Skeletal muscle satellite cell (primary cell): Measurements from ENCODE around the gene ZNF654.

ENCODE experiments used
- H3K27me3 ChIP-seq: 2 replicates; pipeline ENCODE4 v1.7.0; 2013; ENCODE audit warnings: low read length; ENCODE audit not compliant: control insufficient read depth, insufficient read depth
- H3K36me3 ChIP-seq: 2 replicates; pipeline ENCODE4 v1.7.0; 2013; ENCODE audit warnings: mild to moderate bottlenecking, control low read depth, low read length; ENCODE audit not compliant: insufficient read depth
- H3K4me1 ChIP-seq: 2 replicates; pipeline ENCODE4 v1.7.0; 2013; ENCODE audit warnings: low read length; ENCODE audit not compliant: control insufficient read depth, insufficient read depth
- H3K4me2 ChIP-seq: 2 replicates; pipeline ENCODE4 v1.7.0; 2013; ENCODE audit warnings: mild to moderate bottlenecking, low read length
- H3K4me3 ChIP-seq: 2 replicates; pipeline ENCODE4 v1.7.0; 2013; ENCODE audit warnings: low read length
- H3K9ac ChIP-seq: 2 replicates; pipeline ENCODE4 v1.7.0; 2013; ENCODE audit warnings: mild to moderate bottlenecking, low read depth, low read length, moderate library complexity
- H3K9me3 ChIP-seq: replicated peaks from 2 replicates; pipeline ENCODE4 v1.7.0; 2013; ENCODE audit warnings: mild to moderate bottlenecking, control low read depth, low read length

ZNF654 gene

DNA sequence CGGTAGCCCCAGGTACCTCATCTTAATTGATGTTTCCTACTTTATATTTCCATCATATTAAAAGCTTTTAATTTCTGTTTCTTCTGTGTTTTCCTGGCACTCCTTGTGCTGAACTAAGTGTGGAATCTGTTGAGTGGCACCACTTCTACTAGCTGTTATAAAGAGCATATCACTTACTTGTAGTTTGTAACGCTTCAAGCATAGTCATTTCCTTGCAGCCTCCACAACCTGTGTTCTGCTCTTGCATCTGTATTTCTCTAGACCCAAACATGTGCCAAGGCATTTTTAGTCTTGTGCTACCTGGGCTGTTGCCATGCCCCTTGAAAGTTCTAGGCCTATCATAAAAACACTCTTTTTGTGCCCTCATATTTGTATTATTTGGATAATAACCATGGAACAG lies 16.0 kb downstream of the ZNF654 start:
- H3K9me3 ChIP-seq = no peaks in the 10 kb centered on the region
- no peak overlapping the region for H3K4me2 ChIP-seq
- H3K9ac ChIP-seq = no peak overlapping the region
- no peaks in the 10 kb centered on the region for H3K27me3 ChIP-seq
- H3K4me1 ChIP-seq = no peaks in the 10 kb centered on the region
- no peaks in the 10 kb centered on the region for H3K36me3 ChIP-seq
- no peak overlapping the region for H3K4me3 ChIP-seq

DNA sequence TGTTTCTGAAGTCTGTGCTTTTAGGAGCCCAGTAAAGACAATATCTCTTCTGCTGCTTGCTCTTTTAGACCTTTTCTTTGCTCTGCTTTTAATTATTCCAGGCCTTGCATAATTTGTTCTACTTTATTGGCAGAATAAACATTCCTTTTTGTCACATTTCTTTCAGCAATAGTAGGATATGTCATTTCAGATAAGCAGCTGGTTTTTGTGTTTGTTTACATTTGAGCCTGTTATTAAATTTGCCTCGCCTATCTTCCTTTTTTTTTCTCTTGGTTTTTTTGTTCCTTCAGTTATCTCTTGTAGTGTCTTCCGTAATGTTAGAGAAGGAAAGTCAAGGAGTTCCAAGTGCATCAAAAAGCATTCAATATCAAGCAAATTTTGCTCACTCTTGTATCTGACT lies 16.4 kb downstream of the ZNF654 start:
- Histone ChIP-seq H3K4me3 (no peak overlapping the region), H3K4me1 (no peaks in the 10 kb centered on the region), H3K4me2 (no peak overlapping the region), H3K9ac (no peak overlapping the region), H3K36me3 (no peaks in the 10 kb centered on the region), H3K9me3 (no peaks in the 10 kb centered on the region), H3K27me3 (no peaks in the 10 kb centered on the region)

DNA sequence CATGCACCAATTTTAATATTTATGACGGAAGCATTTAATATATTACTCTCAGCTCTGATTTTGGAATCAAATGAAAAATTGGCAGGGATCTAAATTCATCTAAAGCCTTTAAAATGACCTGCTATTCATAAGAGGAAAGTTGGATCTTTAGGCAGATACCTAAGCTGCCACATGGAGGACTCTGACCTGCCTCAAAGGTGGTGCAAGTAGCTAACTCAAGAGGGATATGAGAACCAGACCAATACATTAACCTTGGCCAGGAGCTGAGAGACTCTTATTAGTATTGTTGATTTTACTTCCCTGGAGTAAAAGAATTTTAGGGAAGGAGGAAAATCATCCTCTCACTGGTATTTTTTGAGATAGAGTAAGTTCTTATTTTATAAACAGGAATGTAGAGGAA lies 17.7 kb downstream of the ZNF654 start:
- Histone ChIP-seq H3K4me2 (no peak overlapping the region), H3K4me3 (no peak overlapping the region), H3K27me3 (no peaks in the 10 kb centered on the region), H3K9me3 (no peaks in the 10 kb centered on the region), H3K4me1 (no peaks in the 10 kb centered on the region), H3K36me3 (no peaks in the 10 kb centered on the region), H3K9ac (no peak overlapping the region)

DNA sequence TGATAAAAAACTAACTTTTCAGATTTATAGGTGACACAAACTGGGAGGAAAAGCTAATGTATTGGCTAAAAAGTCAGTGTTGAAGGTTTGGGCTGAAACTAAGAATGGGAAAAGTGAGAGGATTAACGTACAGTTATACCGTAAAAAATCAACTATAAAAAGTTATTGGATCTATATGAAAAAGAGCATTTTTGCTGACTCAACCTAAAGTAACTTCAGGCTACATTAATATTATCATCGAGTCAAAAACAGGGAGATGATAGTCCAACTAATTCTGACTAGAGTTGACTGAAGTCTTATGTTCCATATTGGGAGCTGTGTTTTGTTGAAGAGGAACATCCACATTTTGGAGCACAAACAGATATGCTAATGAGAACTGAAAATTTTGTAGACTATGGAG lies 19.9 kb downstream of the ZNF654 start:
- Histone ChIP-seq H3K4me2 (no peak overlapping the region), H3K27me3 (no peaks in the 10 kb centered on the region), H3K4me1 (no peaks in the 10 kb centered on the region), H3K36me3 (no peaks in the 10 kb centered on the region), H3K9ac (no peak overlapping the region), H3K4me3 (no peak overlapping the region), H3K9me3 (no peaks in the 10 kb centered on the region)

DNA sequence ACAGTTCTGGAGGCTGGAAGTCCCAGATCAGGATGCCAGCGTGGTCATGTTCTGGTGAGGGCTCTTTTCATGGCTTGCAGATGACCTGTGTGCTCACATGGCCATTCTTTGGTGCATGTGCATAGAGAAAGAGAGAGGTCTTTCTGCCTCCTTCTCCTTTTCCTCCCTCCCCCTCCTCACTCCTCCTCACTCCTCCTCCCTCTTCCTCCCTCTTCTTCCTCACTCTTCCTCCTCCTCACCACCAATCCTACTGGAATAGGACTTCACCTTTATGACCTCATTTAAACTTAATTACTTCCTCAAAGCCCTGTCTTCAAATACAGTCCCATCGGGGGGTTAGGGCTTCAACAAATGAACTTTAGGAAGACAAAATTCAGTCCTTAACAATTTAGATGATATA lies 23.8 kb downstream of the ZNF654 start:
- Histone ChIP-seq H3K4me1 (no peaks in the 10 kb centered on the region), H3K9ac (no peak overlapping the region), H3K9me3 (no peaks in the 10 kb centered on the region), H3K4me3 (no peak overlapping the region), H3K27me3 (no peaks in the 10 kb centered on the region), H3K4me2 (no peak overlapping the region), H3K36me3 (peaks cover 7% of the 10 kb centered on the region)

DNA sequence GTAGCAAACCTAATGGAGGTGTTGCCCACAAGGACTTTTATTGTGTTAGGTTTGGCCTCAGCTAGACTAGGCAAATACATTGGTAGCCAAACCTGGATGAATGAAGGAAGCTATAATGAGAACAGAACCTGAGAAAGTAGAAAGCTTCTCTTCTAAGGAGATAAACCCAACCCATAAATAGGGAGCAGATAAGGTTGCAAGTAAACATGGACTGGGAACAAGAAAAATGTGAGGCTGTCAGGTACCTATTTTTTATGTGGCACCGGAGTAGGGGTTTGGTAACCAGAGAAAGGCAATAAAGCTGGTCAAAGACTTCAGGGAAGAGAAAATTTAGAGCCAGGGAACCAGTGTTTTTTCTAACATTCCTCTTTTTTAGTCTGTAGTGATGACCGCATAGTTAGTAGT lies 25.0 kb downstream of the ZNF654 start:
- peaks cover 7% of the 10 kb centered on the region for H3K36me3 ChIP-seq
- no peaks in the 10 kb centered on the region for H3K4me1 ChIP-seq
- no peaks in the 10 kb centered on the region for H3K9me3 ChIP-seq
- H3K9ac ChIP-seq = no peak overlapping the region
- no peak overlapping the region for H3K4me2 ChIP-seq
- no peaks in the 10 kb centered on the region for H3K27me3 ChIP-seq
- no peak overlapping the region for H3K4me3 ChIP-seq

DNA sequence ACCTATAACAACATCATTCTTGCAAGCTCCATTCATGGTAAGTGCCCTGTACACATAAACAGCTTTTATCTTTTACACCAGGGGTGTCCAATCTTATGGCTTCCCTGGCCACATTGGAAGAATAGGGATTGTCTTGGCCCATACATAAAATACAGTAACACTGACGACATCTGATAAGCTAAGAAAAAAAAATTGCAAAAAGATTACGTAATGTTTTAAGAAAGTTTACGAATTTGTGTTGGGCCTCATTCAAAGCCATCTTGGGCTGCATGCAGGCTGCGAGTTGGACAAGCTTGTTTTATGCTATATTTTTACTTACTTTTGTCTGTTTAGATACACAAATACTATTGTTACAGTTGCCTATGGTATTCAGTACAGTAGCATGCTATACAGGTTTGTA lies 31.6 kb downstream of the ZNF654 start:
- H3K4me1 ChIP-seq = no peaks in the 10 kb centered on the region

DNA sequence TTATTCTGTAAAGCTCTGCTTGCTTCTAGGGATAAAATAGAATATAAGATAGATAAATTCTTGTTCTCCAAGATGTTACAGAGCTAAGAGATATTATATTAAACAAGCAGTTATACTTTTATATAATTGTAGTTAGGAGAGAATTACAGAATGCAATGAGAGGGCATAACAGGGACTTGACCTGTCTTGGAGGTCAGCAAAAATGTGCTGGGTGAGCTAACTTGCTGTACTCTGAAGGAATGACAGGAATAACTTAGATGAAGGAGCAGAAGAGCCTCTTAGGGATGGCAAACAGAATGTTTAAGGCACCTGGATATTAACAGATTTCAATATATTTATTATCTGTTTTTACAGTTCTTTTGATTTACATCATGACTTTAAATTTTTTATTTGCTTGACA lies 33.2 kb downstream of the ZNF654 start:
- peaks cover 11% of the 10 kb centered on the region for H3K36me3 ChIP-seq

More for the DNA sequence above, 31.6 kb downstream of the ZNF654 start:
- Histone ChIP-seq H3K36me3 (peaks cover 12% of the 10 kb centered on the region), H3K9ac (no peak overlapping the region), H3K4me3 (no peak overlapping the region), H3K27me3 (no peaks in the 10 kb centered on the region), H3K9me3 (no peaks in the 10 kb centered on the region), H3K4me2 (no peak overlapping the region)

DNA sequence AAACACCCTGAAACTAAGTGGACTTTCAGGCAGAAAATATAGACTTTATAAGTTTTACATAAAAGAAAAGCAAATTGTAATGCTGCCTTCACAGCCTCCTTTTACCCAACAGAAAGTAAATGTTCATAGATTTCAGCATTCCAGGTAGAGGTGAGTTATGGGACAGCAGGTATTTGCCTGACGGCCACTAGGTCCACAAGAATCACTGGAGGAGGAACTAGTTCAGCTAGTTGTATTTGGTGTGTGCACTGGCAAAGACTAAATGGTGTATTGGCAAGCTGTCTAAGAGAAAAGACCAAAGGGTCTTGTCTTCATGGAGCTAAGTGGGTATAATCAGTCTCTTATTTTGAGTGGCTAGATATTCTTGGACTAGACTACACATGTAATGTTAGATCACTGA lies 34.2 kb downstream of the ZNF654 start:
- no peaks in the 10 kb centered on the region for H3K9me3 ChIP-seq
- no peak overlapping the region for H3K4me3 ChIP-seq
- H3K36me3 ChIP-seq = peaks cover 8% of the 10 kb centered on the region
- H3K4me2 ChIP-seq = no peak overlapping the region
- H3K4me1 ChIP-seq = no peaks in the 10 kb centered on the region
- H3K9ac ChIP-seq = no peak overlapping the region
- no peaks in the 10 kb centered on the region for H3K27me3 ChIP-seq

More for the DNA sequence above, 33.2 kb downstream of the ZNF654 start:
- Histone ChIP-seq H3K4me2 (no peak overlapping the region), H3K4me3 (no peak overlapping the region), H3K4me1 (no peaks in the 10 kb centered on the region), H3K9ac (no peak overlapping the region), H3K9me3 (no peaks in the 10 kb centered on the region), H3K27me3 (no peaks in the 10 kb centered on the region)

DNA sequence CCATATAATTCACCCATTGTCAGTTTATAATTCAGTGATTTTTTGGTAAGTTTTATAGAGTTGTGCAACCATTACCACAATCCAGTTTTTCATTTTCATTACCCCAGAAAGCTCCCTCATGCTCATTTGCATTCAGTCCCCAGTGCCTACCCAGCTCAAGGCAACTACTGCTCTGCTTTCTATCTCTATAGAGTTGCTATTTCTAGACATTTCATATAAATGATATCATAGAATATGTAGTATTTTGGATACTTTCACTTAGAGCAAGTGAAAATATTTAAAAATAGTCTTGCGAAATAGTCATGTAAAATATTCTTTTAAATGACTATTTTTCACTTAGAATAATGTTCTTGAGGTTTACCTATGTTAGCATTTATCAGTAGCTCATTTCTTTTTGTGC lies 42.1 kb downstream of the ZNF654 start:
- no peak overlapping the region for H3K4me2 ChIP-seq

DNA sequence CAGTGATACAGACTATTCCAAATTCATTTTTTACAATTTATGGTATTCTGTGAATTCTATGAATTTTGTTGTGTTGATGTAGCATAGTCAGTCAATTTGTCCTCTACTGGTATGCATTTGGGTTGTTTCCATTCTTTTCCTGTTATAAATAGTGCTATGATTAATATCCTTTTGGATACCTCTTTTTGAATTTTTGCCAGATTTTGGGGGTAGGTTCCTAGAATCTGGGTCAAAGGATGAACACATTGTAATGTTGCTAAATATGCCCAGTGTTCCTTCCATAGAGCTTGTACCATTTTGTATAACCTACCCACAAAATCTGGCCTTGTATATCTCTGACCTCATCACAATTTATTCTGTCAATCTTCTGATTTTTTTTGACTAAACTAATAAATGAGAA lies 46.3 kb downstream of the ZNF654 start:
- no peaks in the 10 kb centered on the region for H3K27me3 ChIP-seq
- H3K36me3 ChIP-seq = no peaks in the 10 kb centered on the region
- no peak overlapping the region for H3K4me2 ChIP-seq
- H3K9ac ChIP-seq = no peak overlapping the region
- H3K9me3 ChIP-seq = no peaks in the 10 kb centered on the region
- H3K4me3 ChIP-seq = no peak overlapping the region
- peaks cover 5% of the 10 kb centered on the region for H3K4me1 ChIP-seq

More for the DNA sequence above, 42.1 kb downstream of the ZNF654 start:
- Histone ChIP-seq H3K27me3 (no peaks in the 10 kb centered on the region), H3K4me3 (no peak overlapping the region), H3K4me1 (peaks cover 5% of the 10 kb centered on the region), H3K9ac (no peak overlapping the region), H3K36me3 (peaks cover 4% of the 10 kb centered on the region), H3K9me3 (no peaks in the 10 kb centered on the region)

DNA sequence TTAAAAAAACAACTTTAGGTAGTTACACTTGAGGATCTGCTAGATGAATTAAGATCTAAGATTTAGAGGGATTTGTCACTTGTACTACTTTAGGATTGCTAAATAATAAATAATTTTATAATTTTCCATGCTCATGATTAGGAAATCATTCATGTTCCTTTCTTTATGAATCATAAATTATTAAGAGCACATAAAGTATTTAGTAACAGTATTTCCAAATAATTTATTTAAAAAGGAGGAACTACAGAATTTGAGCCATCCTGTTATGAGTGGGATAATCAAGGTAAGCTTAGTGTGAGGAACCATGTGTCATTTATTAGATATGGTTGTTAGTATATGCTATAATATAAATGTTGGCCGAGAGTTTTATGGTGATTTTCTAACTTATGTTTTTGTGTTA lies 53.2 kb downstream of the ZNF654 start:
- H3K9ac ChIP-seq = no peak overlapping the region
- H3K27me3 ChIP-seq = no peaks in the 10 kb centered on the region
- peaks cover 13% of the 10 kb centered on the region for H3K36me3 ChIP-seq
- no peaks in the 10 kb centered on the region for H3K4me1 ChIP-seq
- no peak overlapping the region for H3K4me2 ChIP-seq
- no peaks in the 10 kb centered on the region for H3K9me3 ChIP-seq
- H3K4me3 ChIP-seq = no peak overlapping the region
